GM23338 (cell line): ENCODE data around the gene RFC2. TPM values are rescaled to one million over a fixed set of nuclear protein-coding genes. Genes with fewer than 3 reads are reported as not detected.

Experiments
- ATAC-seq: fragments of 200-7000 bp; cut with Tn5 transposase; 3 replicates; pipeline ENCODE4 v1.9.1; 2020
- DNase-seq: peaks from one replicate; pipeline ENCODE4 v3.0.0-alpha.2; 2015; ENCODE audit warnings: low spot score
- H2AFZ ChIP-seq: fragments of 200-600 bp; sonication (generic); 2 replicates; pipeline ENCODE4 v1.8.0; 2016; ENCODE audit warnings: antibody characterized with exemption, mild to moderate bottlenecking, moderate library complexity
- H3F3A ChIP-seq: fragments of 200-600 bp; sonication (generic); replicated peaks from 2 replicates; pipeline ENCODE4 v1.8.0; 2017; ENCODE audit warnings: antibody characterized with exemption, mixed run types, low read depth
- H3K27ac ChIP-seq: fragments of 200-600 bp; sonication (generic); 2 replicates; pipeline ENCODE4 v1.6.1; 2016; ENCODE audit warnings: low read depth
- H3K27me3 ChIP-seq: fragments of 200-600 bp; sonication (generic); 2 replicates; pipeline ENCODE4 v1.8.0; 2016; ENCODE audit warnings: mild to moderate bottlenecking, mixed run types, moderate library complexity; ENCODE audit not compliant: insufficient read depth
- H3K36me3 ChIP-seq: fragments of 200-600 bp; sonication (generic); 2 replicates; pipeline ENCODE4 v1.8.0; 2016; ENCODE audit warnings: mild to moderate bottlenecking; ENCODE audit not compliant: insufficient read depth
- H3K4me1 ChIP-seq: fragments of 200-600 bp; sonication (generic); 2 replicates; pipeline ENCODE4 v1.8.0; 2016; ENCODE audit warnings: mild to moderate bottlenecking, moderate library complexity; ENCODE audit not compliant: insufficient read depth
- H3K4me2 ChIP-seq: fragments of 200-600 bp; sonication (generic); 2 replicates; pipeline ENCODE4 v1.7.1; 2017; ENCODE audit warnings: mixed run types
- H3K4me3 ChIP-seq: fragments of 200-600 bp; sonication (generic); 2 replicates; pipeline ENCODE4 v1.6.1; 2016; ENCODE audit warnings: mixed run types
- H3K79me2 ChIP-seq: fragments of 200-600 bp; sonication (generic); replicated peaks from 2 replicates; pipeline ENCODE4 v1.8.0; 2017; ENCODE audit warnings: mild to moderate bottlenecking; ENCODE audit not compliant: insufficient read depth
- H3K9me2 ChIP-seq: fragments of 200-600 bp; sonication (generic); 2 replicates; pipeline ENCODE4 v1.8.0; 2017; ENCODE audit not compliant: insufficient read depth
- H4K20me1 ChIP-seq: fragments of 200-600 bp; sonication (generic); replicated peaks from 2 replicates; pipeline ENCODE4 v1.8.0; 2017; ENCODE audit warnings: mild to moderate bottlenecking; ENCODE audit not compliant: insufficient read depth
- H3K27ac Mint-ChIP-seq: 2 replicates; pipeline ENCODE4 v1.8.0; 2020; ENCODE audit warnings: inconsistent platforms, mild to moderate bottlenecking, moderate library complexity, mixed read lengths
- H3K27me3 Mint-ChIP-seq: 3 replicates; pipeline ENCODE4 v1.8.0; 2022; ENCODE audit warnings: low read depth, mild to moderate bottlenecking, moderate library complexity, mixed read lengths, inconsistent platforms; ENCODE audit not compliant: insufficient read depth, poor library complexity
- H3K36me3 Mint-ChIP-seq: 3 replicates; pipeline ENCODE4 v1.8.0; 2021; ENCODE audit warnings: low read depth, mild to moderate bottlenecking, inconsistent platforms, moderate library complexity, mixed read lengths
- H3K4me1 Mint-ChIP-seq: 3 replicates; pipeline ENCODE4 v1.8.0; 2020; ENCODE audit warnings: mild to moderate bottlenecking, inconsistent platforms, mixed read lengths
- H3K4me3 Mint-ChIP-seq: 3 replicates; pipeline ENCODE4 v1.8.0; 2021; ENCODE audit warnings: moderate library complexity, mild to moderate bottlenecking, inconsistent platforms, mixed read lengths
- H3K9me3 Mint-ChIP-seq: 3 replicates; pipeline ENCODE4 v1.8.0; 2020; ENCODE audit warnings: moderate library complexity, mild to moderate bottlenecking, inconsistent platforms, mixed read lengths
- CREB1 ChIP-seq: fragments of 250-450 bp; sonication (Bioruptor Pico); IDR thresholded peaks from 2 replicates; pipeline ENCODE4 v1.5.0; 2020; ENCODE audit warnings: low read depth, mild to moderate bottlenecking, moderate library complexity
- CTCF ChIP-seq, 2 experiments: fragments of 200-600 bp in 1 of 2; sonication (generic) in 1 of 2; conservative IDR thresholded peaks; 2 replicates each; pipeline versions ENCODE4 v1.5.1 to v1.6.1; 2016 to 2017; ENCODE audit warnings: antibody characterized with exemption in 2 of 2, low read depth in 2 of 2, mild to moderate bottlenecking in 2 of 2, moderate library complexity in 1 of 2
- ETS1 ChIP-seq: IDR thresholded peaks from 2 replicates; pipeline ENCODE4 v1.6.1; 2016; ENCODE audit warnings: antibody characterized with exemption
- EZH2 ChIP-seq: fragments of 200-600 bp; sonication (generic); IDR thresholded peaks from one replicate; pipeline ENCODE4 v1.8.0; 2017; ENCODE audit warnings: antibody characterized with exemption, mild to moderate bottlenecking, low read depth; ENCODE audit not compliant: unreplicated experiment
- EZH2phosphoT487 ChIP-seq: fragments of 200-600 bp; sonication (generic); IDR thresholded peaks from one replicate; pipeline ENCODE4 v1.8.1; 2018; ENCODE audit warnings: antibody characterized with exemption; ENCODE audit not compliant: unreplicated experiment
- JUNB ChIP-seq: IDR thresholded peaks from one replicate; pipeline ENCODE4 v1.6.1; 2016; ENCODE audit warnings: antibody characterized with exemption; ENCODE audit not compliant: unreplicated experiment
- NANOG ChIP-seq: IDR thresholded peaks from 2 replicates; pipeline ENCODE4 v1.6.1; 2016; ENCODE audit warnings: antibody characterized with exemption, borderline replicate concordance
- POLR2AphosphoS5 ChIP-seq: IDR thresholded peaks from 2 replicates; pipeline ENCODE4 v1.6.1; 2016; ENCODE audit warnings: antibody characterized with exemption, low read depth
- REST ChIP-seq: IDR thresholded peaks from one replicate; pipeline ENCODE4 v1.6.1; 2018; ENCODE audit warnings: antibody characterized with exemption; ENCODE audit not compliant: unreplicated experiment
- STAT1 ChIP-seq: IDR thresholded peaks from one replicate; pipeline ENCODE4 v1.6.1; 2016; ENCODE audit warnings: antibody characterized with exemption; ENCODE audit not compliant: unreplicated experiment
- ZNF114 ChIP-seq: fragments of 250-450 bp; sonication (Bioruptor Pico); IDR thresholded peaks from 2 replicates; pipeline ENCODE4 v1.5.0; 2020; ENCODE audit warnings: mild to moderate bottlenecking, moderate library complexity
- ZNF331 ChIP-seq: fragments of 250-450 bp; sonication (Bioruptor Pico); IDR thresholded peaks from 2 replicates; pipeline ENCODE4 v1.5.0; 2020; ENCODE audit warnings: low read depth, mild to moderate bottlenecking, moderate library complexity
- ZNF462 ChIP-seq: fragments of 250-450 bp; sonication (Bioruptor Pico); IDR thresholded peaks from 2 replicates; pipeline ENCODE4 v1.5.0; 2020; ENCODE audit warnings: mild to moderate bottlenecking, moderate library complexity
- polyA plus RNA-seq: library from polyadenylated mRNA; unstranded; fragments of >200 nt; fragmentation: Nextera tagmentation; extraction: Ambion mirVana; gene quantifications from 2 replicates; pipeline ENCODE4 v1.2.1, GENCODE V29; 2016
- total RNA-seq: library from RNA; depleted of rRNA; stranded (reverse); fragments of >200 nt; shearing (Covaris generic); gene quantifications from 2 replicates; pipeline ENCODE4 v1.2.3, GENCODE V29; 2014

Gene RFC2
- total and polyA plus RNA-seq, 2 experiments from 2014 or later, result 56.4 to 75.2 TPM

- Mint-ChIP-seq H3K36me3 (peaks cover 39% of the 10 kb centered on the region), H3K27ac (peak overlapping the region; percentile 97), H3K4me3 (peak overlapping the region; percentile 95), H3K27me3 (peaks cover 3% of the 10 kb centered on the region), H3K4me1 (peaks cover 6% of the 10 kb centered on the region; the same call in 2 of the 3 replicates), H3K9me3 (no peaks in the 10 kb centered on the region)
- peak overlapping the region; percentile 96 for H3K4me3 ChIP-seq
- H3K9me2 ChIP-seq, result no peaks in the 10 kb centered on the region
- H3K79me2 ChIP-seq, result peaks cover 29% of the 10 kb centered on the region
- H3K27me3 ChIP-seq, result no peaks in the 10 kb centered on the region
- peak overlapping the region; percentile 85 for H3K27ac ChIP-seq
- ATAC-seq (peak; percentile 31), DNase-seq (peak; percentile 45)
- H3K4me2 ChIP-seq, result peak overlapping the region; percentile 91
- peaks cover 14% of the 10 kb centered on the region for H3K4me1 ChIP-seq
- H4K20me1 ChIP-seq, result peaks cover 13% of the 10 kb centered on the region
- H2AFZ ChIP-seq, result peak overlapping the region; percentile 91
- H3K36me3 ChIP-seq, result peaks cover 20% of the 10 kb centered on the region
- TF ChIP-seq ZNF114 (CRISPR knock-in tag), result no peak
- TF ChIP-seq JUNB, result no peak
- TF ChIP-seq POLR2AphosphoS5, result no peak
- no peak for TF ChIP-seq REST
- TF ChIP-seq ETS1, result no peak
- no peak for TF ChIP-seq ZNF462 (CRISPR knock-in tag)
- TF ChIP-seq EZH2phosphoT487, result no peak
- TF ChIP-seq STAT1, result no peak
- TF ChIP-seq CTCF (conservative IDR thresholded peaks at IDR 0.05; ENCODE audit: low read depth in 2 of 2), result no peak
- TF ChIP-seq EZH2, result no peak
- no peak for TF ChIP-seq NANOG
- no peak for TF ChIP-seq ZNF331 (CRISPR knock-in tag)
- TF ChIP-seq CREB1 (CRISPR knock-in tag), result no peak
- H3F3A ChIP-seq, result peaks cover 12% of the 10 kb centered on the region
Observed at GRCh38 chr7:74253835-74254128, 417 bp downstream of the RFC2 start.
